ENCODE results near the gene SYT9.

GRCh38 chr11:7509966-7510365, 258.3 kb downstream of the SYT9 start:
- TF ChIP-seq CREB5 (CRISPR knock-in tag; IDR thresholded peaks at IDR 0.05; ENCODE audit: low read depth) (no peak), ZC3H10 (CRISPR knock-in tag; IDR thresholded peaks at IDR 0.05) (no peak), ZNF8 (CRISPR knock-in tag; IDR thresholded peaks at IDR 0.05) (no peak), PATZ1 (CRISPR knock-in tag; IDR thresholded peaks at IDR 0.05; ENCODE audit: borderline replicate concordance) (no peak), CSRNP3 (CRISPR knock-in tag; IDR thresholded peaks at IDR 0.05) (no peak), CSDC2 (CRISPR knock-in tag; IDR thresholded peaks at IDR 0.05) (no peak)
